HCT116 (cell line): ENCODE measurements around the gene VSIG2. TPM values are rescaled to one million over a fixed set of nuclear protein-coding genes. Genes with fewer than 3 reads are reported as not detected.
A peak's percentile ranks its signal among the peaks of the same experiment; 100 is the strongest.

Experiments used
- ATAC-seq: fragments of 200-7000 bp; cut with Tn5 transposase; 2 replicates; pipeline ENCODE4 v1.9.1; 2020; ENCODE audit warnings: mild to moderate bottlenecking, moderate library complexity
- BruUV-seq: library from RNA; stranded (reverse); fragments of 400-500 nt; replicated peaks from 2 replicates; lab custom pipeline; 2021; lab: Mats Ljungman, UMichigan
- CTCF ChIA-PET: fragments of 300-600 bp; sonication (Branson Sonifier 250); formaldehyde crosslinking; loops from one replicate; lab custom pipeline; 2021; ENCODE audit warnings: antibody characterized with exemption; lab: Charles Lee
- POLR2A ChIA-PET: fragments of 300-600, 350-600 bp; sonication (Branson Sonifier 250); formaldehyde crosslinking; loops from one replicate; lab custom pipeline; 2021; ENCODE audit warnings: antibody characterized with exemption; lab: Charles Lee
- RAD21 ChIA-PET, 2 experiments: fragments of 300-600 bp; sonication (Branson Sonifier 250); formaldehyde crosslinking; loops; one replicate each; lab custom pipeline; 2023; ENCODE audit warnings: low total read pairs in 2 of 2; ENCODE audit not compliant: uncharacterized antibody in 2 of 2, unreplicated experiment in 2 of 2, low non-redundant PET in 1 of 2; lab: Charles Lee
- DNase-seq: peaks from one replicate; pipeline ENCODE4 v3.0.0-alpha.2; 2010; ENCODE audit warnings: low read depth, low spot score
- H2AFZ ChIP-seq: fragments of 200-600 bp; shearing (Covaris generic), sonication (generic); 2 replicates; pipeline ENCODE4 v1.6.1; 2017; ENCODE audit warnings: low read depth, mixed run types, mixed read lengths, antibody characterized with exemption, low read length; ENCODE audit not compliant: poor library complexity, severe bottlenecking
- H3K27ac ChIP-seq: 2 replicates; pipeline ENCODE4 v1.5.1; 2012; ENCODE audit warnings: low read depth, low read length
- H3K27me3 ChIP-seq: fragments of 200-600 bp; sonication (generic); 2 replicates; pipeline ENCODE4 v1.6.1; 2016; ENCODE audit warnings: mixed run types, low read length, mixed read lengths; ENCODE audit not compliant: insufficient read depth
- H3K36me3 ChIP-seq, 2 experiments: fragments of 200-500 bp in 1 of 2; fragments of 200-600 bp in 1 of 2; sonication (Bioruptor generic) in 1 of 2; sonication (generic) in 1 of 2; 2 replicates each; pipeline versions ENCODE4 v1.5.1 to v1.6.1; 2014 to 2016; ENCODE audit warnings: low read length in 2 of 2, inconsistent platforms in 1 of 2, mixed read lengths in 1 of 2, mixed run types in 1 of 2; ENCODE audit not compliant: insufficient read depth in 2 of 2, control insufficient read depth in 1 of 2
- H3K4me1 ChIP-seq, 2 experiments: fragments of 200-600 bp in 1 of 2; sonication (generic) in 1 of 2; 2 replicates each; pipeline versions ENCODE4 v1.5.1 to v1.6.1; 2012 to 2017; ENCODE audit warnings: low read length in 2 of 2, inconsistent platforms in 1 of 2, mild to moderate bottlenecking in 1 of 2, mixed read lengths in 1 of 2, mixed run types in 1 of 2, moderate library complexity in 1 of 2; ENCODE audit not compliant: insufficient read depth in 2 of 2, control insufficient read depth in 1 of 2
- H3K4me2 ChIP-seq: fragments of 200-600 bp; sonication (generic); 2 replicates; pipeline ENCODE4 v1.6.1; 2017; ENCODE audit warnings: mixed run types, low read length, mixed read lengths
- H3K4me3 ChIP-seq, 2 experiments: fragments of 200-600 bp in 1 of 2; sonication (generic) in 1 of 2; replicated peaks in 1 of 2; 2 replicates each; pipeline ENCODE4 v1.5.1; 2011 to 2016; ENCODE audit warnings: low read length in 2 of 2, control low read depth in 1 of 2, low read depth in 1 of 2, mild to moderate bottlenecking in 1 of 2, mixed read lengths in 1 of 2, mixed run types in 1 of 2
- H3K79me2 ChIP-seq: fragments of 200-600 bp; sonication (generic); 2 replicates; pipeline ENCODE4 v1.6.1; 2017; ENCODE audit warnings: mild to moderate bottlenecking, mixed run types, low read length, moderate library complexity, mixed read lengths; ENCODE audit not compliant: insufficient read depth
- H3K9ac ChIP-seq: fragments of 200-600 bp; sonication (generic); 2 replicates; pipeline ENCODE4 v1.6.1; 2016; ENCODE audit warnings: low read length, mixed read lengths
- H3K9me2 ChIP-seq: fragments of 200-600 bp; sonication (generic), shearing (Covaris generic); 2 replicates; pipeline ENCODE4 v1.6.1; 2017; ENCODE audit warnings: mixed run types, mild to moderate bottlenecking, moderate library complexity; ENCODE audit not compliant: insufficient read depth
- H3K9me3 ChIP-seq, 2 experiments: fragments of 200-500 bp in 1 of 2; fragments of 200-600 bp in 1 of 2; sonication (Bioruptor generic) in 1 of 2; sonication (generic) in 1 of 2; 2 replicates each; pipeline ENCODE4 v1.6.1; 2014 to 2017; ENCODE audit warnings: low read length in 2 of 2, mixed read lengths in 2 of 2, inconsistent platforms in 1 of 2, low read depth in 1 of 2, mild to moderate bottlenecking in 1 of 2, mixed run types in 1 of 2, moderate library complexity in 1 of 2; ENCODE audit not compliant: control insufficient read depth in 1 of 2, insufficient read depth in 1 of 2
- H4K20me1 ChIP-seq: fragments of 200-600 bp; sonication (generic), shearing (Covaris generic); 2 replicates; pipeline ENCODE4 v1.6.1; 2017; ENCODE audit warnings: mixed run types, mild to moderate bottlenecking, moderate library complexity; ENCODE audit not compliant: insufficient read depth
- CBX3 ChIP-seq: IDR thresholded peaks from 2 replicates; pipeline ENCODE4 v1.6.1; 2012; ENCODE audit warnings: low read depth
- CEBPB ChIP-seq: IDR thresholded peaks from 2 replicates; pipeline ENCODE4 v1.6.1; 2012; ENCODE audit warnings: low read depth
- FOSL1 ChIP-seq: IDR thresholded peaks from 2 replicates; pipeline ENCODE4 v1.6.1; 2012; ENCODE audit warnings: low read depth
- JUND ChIP-seq: IDR thresholded peaks from 2 replicates; pipeline ENCODE4 v1.6.1; 2012
- MAX ChIP-seq: IDR thresholded peaks from 2 replicates; pipeline ENCODE4 v1.6.1; 2012
- POLR2A ChIP-seq: IDR thresholded peaks from 2 replicates; pipeline ENCODE4 v1.7.0; 2011; ENCODE audit warnings: borderline replicate concordance; ENCODE audit not compliant: insufficient read depth, insufficient read length; ENCODE audit errors: extremely low read depth
- SIN3A ChIP-seq: IDR thresholded peaks from 2 replicates; pipeline ENCODE4 v1.6.1; 2012; ENCODE audit warnings: low read depth
- SP1 ChIP-seq: IDR thresholded peaks from 2 replicates; pipeline ENCODE4 v1.6.1; 2012; ENCODE audit warnings: low read depth
- SRF ChIP-seq: IDR thresholded peaks from 2 replicates; pipeline ENCODE4 v1.6.1; 2012; ENCODE audit warnings: low read depth
- TCF7L2 ChIP-seq: IDR thresholded peaks from 2 replicates; pipeline ENCODE4 v1.7.0; 2011; ENCODE audit warnings: borderline replicate concordance, inconsistent platforms; ENCODE audit not compliant: insufficient read depth, insufficient read length; ENCODE audit errors: extremely low read depth
- YY1 ChIP-seq: IDR thresholded peaks from 2 replicates; pipeline ENCODE4 v1.6.1; 2011; ENCODE audit warnings: low read length, low read depth, moderate library complexity, mild to moderate bottlenecking; ENCODE audit not compliant: insufficient replicate concordance; ENCODE audit errors: extremely low read depth
- ZBTB33 ChIP-seq: IDR thresholded peaks from 2 replicates; pipeline ENCODE4 v1.6.1; 2011; ENCODE audit warnings: mild to moderate bottlenecking, low read length, moderate library complexity; ENCODE audit not compliant: insufficient replicate concordance; ENCODE audit errors: extremely low read depth
- intact Hi-C: fragments of 100-400 bp; cut with micrococcal nuclease; formaldehyde crosslinking; loops from 2 replicates; pipeline ENCODE4 v1.10.0; 2022
- total RNA-seq: library from RNA; stranded (reverse); gene quantifications from one replicate; pipeline ENCODE4 v1.2.1, GENCODE V29; 2021; ENCODE audit not compliant: unreplicated experiment

Gene VSIG2
- total RNA-seq, 1 experiment from 2014 or later, result not detected

- Histone ChIP-seq H3K4me3 (peak overlapping the region; percentile 73 to 75), H3K27me3 (no peaks in the 10 kb centered on the region), H3K4me2 (peak overlapping the region; percentile 78), H3K9me3 (no peaks in the 10 kb centered on the region), H3K4me1 (peaks cover 6 to 21% of the 10 kb centered on the region in 2 experiments; a peak in 3 of 4 replicates), H3K9ac (peak overlapping the region; percentile 80), H3K27ac (peak overlapping the region; percentile 74), H3K36me3 (no peaks in the 10 kb centered on the region), H4K20me1 (no peaks in the 10 kb centered on the region), H3K79me2 (peaks cover 58% of the 10 kb centered on the region), H2AFZ (no peak overlapping the region), H3K9me2 (no peaks in the 10 kb centered on the region)
- CTCF ChIA-PET, result interaction anchor here (0.9 to 1.2 kb wide), 4 partner anchors 38 to 170 kb away, joined by 3 to 4 read pairs (median 4); no protein-coding TSS in a partner anchor
- POLR2A ChIA-PET, result no interaction called here
- BruUV-seq, result no TSS peak
- intact Hi-C loops, result no loop called here
- DNase-seq (no peak), ATAC-seq (no peak)
- TF ChIP-seq ZBTB33 (no peak), SP1 (no peak), FOSL1 (no peak), CBX3 (no peak), SRF (no peak), TCF7L2 (no peak), JUND (no peak), SIN3A (no peak), MAX (no peak), POLR2A (no peak), CEBPB (no peak), YY1 (no peak)
- RAD21 ChIA-PET, result interaction anchor here in 1 of 2 experiments (0.6 kb wide), 1 partner anchor 31 kb away, joined by 3 read pairs; no protein-coding TSS in a partner anchor
Measured at GRCh38 chr11:124798991-124799347, 46.9 kb upstream of the VSIG2 start.
